ENCODE measurements around the gene NEURL1B.

NEURL1B gene

GRCh38 chr5:172610643-172611042 is 30.4 kb upstream of the NEURL1B start:
- DNase-seq (ENCODE audit: low read depth) = no peak

- no peak for DNase-seq (ENCODE audit: low read depth)
Measured at GRCh38 chr5:172611913-172612312, 29.1 kb upstream of the NEURL1B start.

- no peak for DNase-seq (ENCODE audit: low read depth)
Measured at GRCh38 chr5:172612771-172613170, 28.3 kb upstream of the NEURL1B start.

GRCh38 chr5:172616136-172616535 is 24.9 kb upstream of the NEURL1B start:
- DNase-seq (ENCODE audit: low read depth) = no peak

- DNase-seq (ENCODE audit: low read depth) = peak; percentile 11
Measured at GRCh38 chr5:172616730-172617129, 24.3 kb upstream of the NEURL1B start.

GRCh38 chr5:172617817-172618216 is 23.2 kb upstream of the NEURL1B start:
- no peak for DNase-seq (ENCODE audit: low read depth)

GRCh38 chr5:172618574-172619365 is 22.3 kb upstream of the NEURL1B start:
- DNase-seq (ENCODE audit: low read depth) = no peak

GRCh38 chr5:172620506-172620905 is 20.6 kb upstream of the NEURL1B start:
- no peak for DNase-seq (ENCODE audit: low read depth)

GRCh38 chr5:172622091-172623046 is 18.7 kb upstream of the NEURL1B start:
- DNase-seq (ENCODE audit: low read depth) = no peak

GRCh38 chr5:172623313-172623980 is 17.6 kb upstream of the NEURL1B start:
- DNase-seq (ENCODE audit: low read depth) = no peak

- no peak for DNase-seq (ENCODE audit: low read depth)
Measured at GRCh38 chr5:172624083-172624995, 16.7 kb upstream of the NEURL1B start.

GRCh38 chr5:172624996-172625964 is 15.8 kb upstream of the NEURL1B start:
- DNase-seq (ENCODE audit: low read depth) = no peak

- DNase-seq (ENCODE audit: low read depth) = no peak
Measured at GRCh38 chr5:172626031-172626581, 15.0 kb upstream of the NEURL1B start.

- no peak for DNase-seq (ENCODE audit: low read depth)
Measured at GRCh38 chr5:172630082-172630481, 11.0 kb upstream of the NEURL1B start.

- DNase-seq (ENCODE audit: low read depth) = no peak
Measured at GRCh38 chr5:172630482-172630881, 10.6 kb upstream of the NEURL1B start.

- no peak for DNase-seq (ENCODE audit: low read depth)
Measured at GRCh38 chr5:172630986-172631385, 10.1 kb upstream of the NEURL1B start.

- DNase-seq (ENCODE audit: low read depth) = no peak
Measured at GRCh38 chr5:172632346-172633092, 8.5 kb upstream of the NEURL1B start.

GRCh38 chr5:172633403-172633970 is 7.6 kb upstream of the NEURL1B start:
- no peak for DNase-seq (ENCODE audit: low read depth)
